Measurements from ENCODE around the gene CTBP2. TPM values are rescaled to one million over a fixed set of nuclear protein-coding genes. Genes with fewer than 3 reads are reported as not detected.

The CTBP2 gene
- total RNA-seq, 1 experiment from 2014 or later, result 233 TPM

DNA sequence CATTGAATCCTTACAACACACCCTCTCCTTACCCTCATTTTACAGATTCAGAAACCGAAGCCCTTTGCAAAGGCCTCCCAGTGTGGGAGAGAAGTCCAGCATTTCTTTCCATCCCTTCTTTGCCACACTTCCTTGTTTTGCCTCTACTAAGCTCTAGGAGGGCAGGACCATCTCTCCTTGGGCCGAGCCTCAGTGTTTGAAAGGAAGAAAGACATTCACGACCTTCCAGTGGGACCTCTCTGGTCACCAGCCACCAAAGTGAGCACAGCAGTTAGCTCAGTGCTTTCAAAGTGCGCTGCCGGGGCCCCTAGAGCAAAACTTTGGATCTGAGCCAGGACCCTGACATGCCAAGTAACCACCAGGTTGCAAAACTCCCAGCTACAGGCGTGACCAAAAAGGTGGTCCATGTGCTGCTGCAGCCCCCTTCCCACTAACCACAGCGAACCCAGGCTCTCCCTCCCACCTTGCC is 12.4 kb downstream of the CTBP2 start:
- Histone ChIP-seq H3K4me3 (ENCODE audit: insufficient read depth, low read depth, low read length) (no peak overlapping the region), H3K36me3 (replicated peaks; ENCODE audit: control insufficient read depth, insufficient read depth, low read length) (peaks cover 19% of the 10 kb centered on the region), H3K27me3 (ENCODE audit: control insufficient read depth, insufficient read depth, low read length) (no peaks in the 10 kb centered on the region)
- no peak for DNase-seq

DNA sequence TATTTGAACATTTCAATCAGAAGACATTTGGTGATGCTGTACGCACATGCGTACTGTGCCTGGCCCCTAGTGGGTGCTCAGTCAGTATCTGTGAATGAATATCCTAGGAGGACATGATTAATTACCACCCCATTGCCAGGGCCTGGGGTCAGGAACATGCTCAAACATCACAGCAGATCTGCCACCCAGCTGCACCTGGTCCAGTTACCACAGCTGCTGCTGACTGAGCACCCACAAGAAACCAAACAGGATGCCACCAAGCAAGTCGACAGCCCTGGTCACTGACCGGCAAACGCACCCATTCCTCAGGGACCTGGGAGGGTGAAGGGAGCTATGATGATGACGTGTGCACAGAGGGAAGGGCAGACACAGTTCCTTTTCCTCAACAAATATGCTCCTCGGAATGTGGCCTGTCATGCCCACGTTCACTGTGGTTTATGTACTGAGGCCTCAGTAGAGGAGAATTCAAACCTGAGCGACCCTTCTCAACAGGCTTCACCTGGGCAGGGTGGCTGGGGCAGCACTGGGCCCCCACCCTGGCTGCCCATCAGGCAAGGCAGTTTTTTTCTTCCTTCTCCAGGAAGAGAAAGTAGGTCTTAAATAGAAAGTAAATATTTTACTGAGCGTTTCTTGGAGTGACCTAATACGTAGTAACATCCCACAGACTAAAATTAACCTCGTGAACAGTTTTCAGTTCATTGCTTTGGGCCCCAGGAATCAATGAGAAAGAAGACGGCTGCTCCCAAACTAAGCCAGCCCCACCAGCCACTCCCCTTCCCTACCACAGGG is 13.4 kb downstream of the CTBP2 start:
- H3K27me3 ChIP-seq (ENCODE audit: control insufficient read depth, insufficient read depth, low read length), result no peaks in the 10 kb centered on the region
- no peak for DNase-seq
- H3K4me3 ChIP-seq (ENCODE audit: insufficient read depth, low read depth, low read length), result no peak overlapping the region
- peaks cover 20% of the 10 kb centered on the region for H3K36me3 ChIP-seq (replicated peaks; ENCODE audit: control insufficient read depth, insufficient read depth, low read length)

DNA sequence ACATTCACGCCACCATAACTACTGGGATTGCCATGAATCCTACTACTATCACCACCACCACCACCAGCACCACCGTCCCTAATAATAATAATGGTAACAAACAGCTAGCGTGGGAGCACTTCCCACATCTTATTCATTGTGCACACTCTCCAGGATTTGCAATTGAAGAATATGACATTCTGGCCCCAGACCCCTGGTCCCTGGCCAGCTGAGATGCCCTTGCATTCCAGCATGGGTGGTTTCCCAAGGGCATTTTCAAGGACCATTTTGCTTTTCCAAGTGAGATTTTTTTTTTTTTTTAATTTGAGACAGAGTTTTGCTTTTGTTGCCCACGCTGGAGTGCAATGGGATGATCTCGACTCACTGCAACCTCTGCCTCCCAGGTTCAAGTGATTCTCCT is 14.7 kb downstream of the CTBP2 start:
- no peak for DNase-seq
- Histone ChIP-seq H3K27me3 (ENCODE audit: control insufficient read depth, insufficient read depth, low read length) (no peaks in the 10 kb centered on the region), H3K4me3 (ENCODE audit: insufficient read depth, low read depth, low read length) (no peak overlapping the region), H3K36me3 (replicated peaks; ENCODE audit: control insufficient read depth, insufficient read depth, low read length) (peaks cover 15% of the 10 kb centered on the region)

DNA sequence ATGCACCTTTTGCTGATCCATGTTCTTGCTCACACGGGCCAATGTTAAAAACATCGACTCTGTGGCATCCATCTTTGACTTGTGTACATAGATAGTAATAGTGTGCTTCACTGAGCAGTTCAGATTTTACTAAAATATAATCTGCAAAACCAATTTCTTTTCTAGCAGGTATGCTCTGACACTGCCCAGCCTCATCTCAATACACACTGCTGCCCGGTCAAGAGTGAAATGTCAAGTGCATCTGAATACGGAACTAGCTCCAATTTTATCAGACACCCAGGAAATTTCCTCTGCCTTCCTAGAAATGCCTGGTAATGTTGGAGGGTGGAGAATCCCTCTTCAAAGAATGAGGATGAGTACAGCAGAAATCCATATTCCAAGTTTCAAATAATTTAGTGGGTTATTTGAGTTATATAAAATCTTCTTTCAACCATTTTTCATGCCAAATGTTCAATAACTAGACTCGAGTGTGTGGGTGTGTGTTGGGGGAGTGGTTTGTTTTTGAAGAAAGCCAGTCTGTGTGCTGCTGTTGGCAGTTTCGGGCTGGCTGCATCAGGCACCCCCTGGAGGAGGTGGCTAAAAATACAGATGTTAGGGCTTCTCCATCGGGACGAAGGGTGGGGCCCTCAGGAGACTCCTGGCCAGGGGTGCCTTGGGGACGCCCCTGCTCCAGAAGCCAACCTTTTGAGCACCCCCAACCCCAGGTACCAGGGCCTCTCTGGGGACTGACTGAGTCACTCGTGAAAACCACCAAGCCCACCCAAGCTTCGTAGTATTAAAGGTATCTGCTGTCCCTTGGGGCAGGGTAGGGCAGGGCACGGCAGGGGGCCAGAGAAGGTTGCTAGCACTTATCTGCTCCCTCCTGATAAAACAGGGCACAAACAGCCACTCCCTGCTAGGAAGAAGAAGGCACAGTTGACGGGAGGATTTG is 15.4 kb downstream of the CTBP2 start:
- peak; percentile 83 for DNase-seq
- Histone ChIP-seq H3K4me3 (ENCODE audit: insufficient read depth, low read depth, low read length) (no peak overlapping the region), H3K27me3 (ENCODE audit: control insufficient read depth, insufficient read depth, low read length) (no peaks in the 10 kb centered on the region), H3K36me3 (replicated peaks; ENCODE audit: control insufficient read depth, insufficient read depth, low read length) (peaks cover 11% of the 10 kb centered on the region)

DNA sequence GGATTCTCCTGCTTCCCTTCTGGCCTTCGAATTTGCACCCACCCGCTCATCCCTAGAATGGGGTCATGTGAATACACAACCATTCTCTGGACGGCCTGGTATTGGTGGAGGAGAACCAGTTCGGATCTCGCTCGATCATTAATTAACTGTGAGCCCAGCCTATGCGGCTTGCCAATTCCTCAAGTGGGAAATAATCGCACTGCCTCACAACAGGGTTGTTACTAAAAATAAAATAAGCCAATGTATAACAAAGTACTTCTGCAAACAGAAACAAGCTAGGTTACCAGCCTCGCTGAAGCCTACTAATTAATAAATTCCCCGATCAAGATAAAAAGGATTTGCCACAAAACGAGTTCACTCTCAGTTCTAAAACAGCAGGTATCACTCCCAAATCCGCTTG is 16.2 kb downstream of the CTBP2 start:
- Histone ChIP-seq H3K36me3 (replicated peaks; ENCODE audit: control insufficient read depth, insufficient read depth, low read length) (peaks cover 9% of the 10 kb centered on the region), H3K4me3 (ENCODE audit: insufficient read depth, low read depth, low read length) (no peak overlapping the region), H3K27me3 (ENCODE audit: control insufficient read depth, insufficient read depth, low read length) (no peaks in the 10 kb centered on the region)
- no peak for DNase-seq

DNA sequence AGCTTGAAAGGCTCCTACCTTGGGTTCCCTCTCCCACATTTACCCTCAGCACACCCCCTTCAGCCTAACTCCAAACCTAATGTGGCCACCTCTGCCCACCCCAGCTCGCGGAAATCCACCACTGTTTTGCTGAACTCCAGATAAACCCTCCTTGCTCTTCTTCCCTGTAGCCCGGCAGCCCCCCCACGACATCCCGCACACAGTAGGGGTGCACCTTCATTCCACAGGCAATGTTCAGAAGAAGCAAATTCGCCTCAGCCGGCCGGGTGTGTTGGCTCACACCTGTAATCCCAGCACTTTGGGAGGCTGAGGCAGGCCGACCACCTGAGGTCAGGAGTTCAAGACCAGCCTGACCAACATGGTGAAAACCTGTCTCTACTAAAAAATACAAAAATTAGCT is 17.4 kb downstream of the CTBP2 start:
- no peak for DNase-seq
- H3K4me3 ChIP-seq (ENCODE audit: insufficient read depth, low read depth, low read length), result no peak overlapping the region
- H3K36me3 ChIP-seq (replicated peaks; ENCODE audit: control insufficient read depth, insufficient read depth, low read length), result peaks cover 5% of the 10 kb centered on the region
- no peaks in the 10 kb centered on the region for H3K27me3 ChIP-seq (ENCODE audit: control insufficient read depth, insufficient read depth, low read length)

DNA sequence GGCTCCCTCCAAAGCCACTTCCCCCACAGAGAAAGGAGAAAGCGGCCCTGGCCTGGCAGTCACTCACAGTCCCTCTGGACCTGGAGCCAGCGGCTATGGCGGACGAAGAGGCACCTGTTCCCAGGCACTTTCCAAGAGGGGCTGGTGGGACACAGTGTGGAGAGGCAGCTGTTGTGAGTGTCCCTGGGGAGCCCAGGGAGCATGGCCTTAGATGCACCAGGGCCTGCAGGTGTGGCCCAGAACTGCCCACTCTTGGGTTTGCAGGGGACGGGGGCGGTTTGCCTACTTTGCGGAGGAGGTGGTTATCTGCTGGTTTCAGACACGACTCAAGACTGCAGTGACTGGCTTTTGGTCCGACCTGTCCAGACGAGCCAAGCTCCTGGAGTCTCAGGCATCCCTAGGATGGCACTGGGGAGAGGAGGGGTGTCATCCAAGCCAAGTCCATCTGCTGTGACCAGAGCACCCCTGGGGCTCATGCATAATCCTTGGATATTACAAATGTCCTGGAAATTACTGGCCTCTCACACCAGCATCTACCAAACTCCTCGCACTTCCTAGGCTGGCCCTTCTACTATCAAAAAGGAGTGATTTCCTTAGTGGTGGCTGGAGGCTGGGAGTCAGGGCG is 18.4 kb downstream of the CTBP2 start:
- H3K27me3 ChIP-seq (ENCODE audit: control insufficient read depth, insufficient read depth, low read length), result no peaks in the 10 kb centered on the region
- no peak for DNase-seq
- H3K36me3 ChIP-seq (replicated peaks; ENCODE audit: control insufficient read depth, insufficient read depth, low read length), result peaks cover 7% of the 10 kb centered on the region
- no peak overlapping the region for H3K4me3 ChIP-seq (ENCODE audit: insufficient read depth, low read depth, low read length)

DNA sequence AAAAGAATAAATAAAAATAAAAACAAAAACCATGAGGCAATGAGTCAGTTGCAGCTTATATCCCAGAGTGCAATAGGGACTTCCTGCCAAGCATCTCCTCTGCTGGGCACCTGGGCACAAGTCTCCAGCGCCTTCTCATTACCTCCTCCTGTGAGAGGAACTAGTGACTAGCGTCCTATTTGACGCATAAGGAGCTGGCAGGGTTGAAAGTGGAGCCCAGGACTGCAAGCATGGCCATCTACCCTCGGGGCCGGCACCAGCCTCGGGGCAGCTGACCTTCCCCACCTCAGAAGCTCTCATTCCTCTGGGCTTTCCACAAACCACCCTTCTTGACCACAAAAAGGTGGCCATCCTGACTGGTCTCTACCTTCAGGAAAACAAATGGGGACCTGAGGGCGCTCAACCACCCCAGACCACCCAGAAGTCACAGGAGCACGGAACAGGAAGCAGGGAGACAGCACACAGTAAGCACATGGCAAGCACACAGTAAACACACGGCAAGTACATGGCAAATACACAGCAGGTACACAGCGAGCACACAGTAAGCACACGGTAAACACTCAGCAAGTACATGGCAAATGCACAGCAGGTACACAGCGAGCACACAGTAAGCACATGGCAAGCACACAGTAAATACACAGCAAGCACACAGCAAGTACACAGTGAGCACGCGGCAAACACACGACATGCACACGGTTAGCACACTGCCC is 19.1 kb downstream of the CTBP2 start:
- H3K4me3 ChIP-seq (ENCODE audit: insufficient read depth, low read depth, low read length), result no peak overlapping the region
- DNase-seq, result no peak
- H3K36me3 ChIP-seq (replicated peaks; ENCODE audit: control insufficient read depth, insufficient read depth, low read length), result peaks cover 9% of the 10 kb centered on the region
- H3K27me3 ChIP-seq (ENCODE audit: control insufficient read depth, insufficient read depth, low read length), result no peaks in the 10 kb centered on the region

DNA sequence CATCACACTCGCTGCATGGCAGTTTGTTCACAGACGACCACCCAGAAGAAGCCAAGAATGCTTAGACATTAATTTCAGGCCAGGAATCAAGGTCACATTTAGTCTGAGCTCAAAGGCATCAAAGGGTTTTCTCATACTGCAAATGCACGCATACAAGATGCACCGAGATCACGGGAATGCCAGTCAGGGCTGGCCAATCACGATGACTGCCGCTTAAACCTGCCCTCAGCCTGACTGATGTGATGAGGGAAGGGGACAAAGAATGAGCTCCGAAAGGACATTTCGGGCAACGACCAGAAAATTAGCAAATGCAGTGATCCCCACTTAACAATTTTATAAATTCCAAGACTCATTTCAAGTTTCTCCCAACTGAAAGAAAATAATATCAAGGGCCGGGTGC is 20.2 kb downstream of the CTBP2 start:
- H3K27me3 ChIP-seq (ENCODE audit: control insufficient read depth, insufficient read depth, low read length), result no peaks in the 10 kb centered on the region
- peaks cover 11% of the 10 kb centered on the region for H3K36me3 ChIP-seq (replicated peaks; ENCODE audit: control insufficient read depth, insufficient read depth, low read length)
- no peak for DNase-seq
- H3K4me3 ChIP-seq (ENCODE audit: insufficient read depth, low read depth, low read length), result no peak overlapping the region

DNA sequence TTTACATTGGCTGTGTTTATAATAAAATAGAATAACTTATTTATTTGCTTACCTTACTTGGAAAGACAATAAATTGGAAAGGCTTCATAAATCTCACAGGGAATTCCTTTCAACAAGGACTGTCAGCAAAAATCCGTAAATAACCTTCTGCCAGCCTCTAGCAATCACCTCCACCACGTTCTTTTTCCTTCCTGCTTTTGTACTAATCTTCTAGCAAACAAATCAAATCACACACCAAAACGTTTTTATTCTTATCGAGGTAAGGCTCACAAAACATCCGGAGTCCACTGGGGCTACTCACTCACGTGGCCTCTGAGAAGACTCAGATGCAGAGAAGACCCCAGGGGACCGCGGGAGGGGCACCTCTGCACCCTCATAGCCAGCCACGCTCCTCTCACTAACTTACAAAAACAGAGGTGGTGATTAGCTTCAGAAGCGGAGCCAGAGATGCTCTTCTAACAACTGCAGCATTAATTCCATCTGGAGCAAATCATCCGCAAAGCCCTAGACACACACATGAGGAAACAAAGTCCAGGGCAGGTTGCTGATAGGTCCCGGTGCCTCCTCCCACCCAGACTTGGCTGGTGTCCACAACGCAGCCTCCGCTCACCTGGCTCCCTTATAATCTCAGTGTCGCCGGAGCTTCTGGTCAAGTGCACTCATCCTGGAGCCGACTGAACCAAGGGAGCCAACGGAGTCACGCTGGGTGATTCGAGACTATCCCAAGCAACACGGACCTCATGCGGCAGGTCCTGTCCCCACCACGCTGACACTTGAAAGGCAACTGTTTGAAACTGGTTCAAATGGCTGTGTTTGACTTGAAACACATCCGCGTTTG is 22.5 kb downstream of the CTBP2 start:
- no peak overlapping the region for H3K4me3 ChIP-seq (ENCODE audit: insufficient read depth, low read depth, low read length)
- peaks cover 18% of the 10 kb centered on the region for H3K36me3 ChIP-seq (replicated peaks; ENCODE audit: control insufficient read depth, insufficient read depth, low read length)
- no peak for DNase-seq
- H3K27me3 ChIP-seq (ENCODE audit: control insufficient read depth, insufficient read depth, low read length), result no peaks in the 10 kb centered on the region

DNA sequence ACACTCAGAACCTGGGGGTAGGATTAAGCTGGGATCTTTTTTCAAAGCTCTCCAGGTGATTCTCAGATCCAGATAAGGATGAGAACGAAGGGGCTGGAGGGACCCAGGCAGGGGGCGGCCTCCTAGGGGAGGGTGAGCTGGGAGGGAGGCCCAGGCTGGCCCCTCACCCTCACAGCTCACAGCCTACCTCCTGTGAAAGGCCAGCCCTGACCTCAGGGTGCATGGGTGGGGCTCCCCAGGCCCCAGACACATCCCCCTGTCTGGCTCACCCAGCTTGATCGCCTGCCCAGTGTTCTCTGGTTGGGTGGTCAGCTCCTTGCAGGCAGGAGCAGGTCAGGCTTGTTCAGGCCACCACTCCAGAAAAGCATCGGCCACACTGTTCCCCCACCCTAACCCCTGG is 24.3 kb downstream of the CTBP2 start:
- Histone ChIP-seq H3K27me3 (ENCODE audit: control insufficient read depth, insufficient read depth, low read length) (no peaks in the 10 kb centered on the region), H3K36me3 (replicated peaks; ENCODE audit: control insufficient read depth, insufficient read depth, low read length) (peaks cover 23% of the 10 kb centered on the region), H3K4me3 (ENCODE audit: insufficient read depth, low read depth, low read length) (no peak overlapping the region)
- no peak for DNase-seq

DNA sequence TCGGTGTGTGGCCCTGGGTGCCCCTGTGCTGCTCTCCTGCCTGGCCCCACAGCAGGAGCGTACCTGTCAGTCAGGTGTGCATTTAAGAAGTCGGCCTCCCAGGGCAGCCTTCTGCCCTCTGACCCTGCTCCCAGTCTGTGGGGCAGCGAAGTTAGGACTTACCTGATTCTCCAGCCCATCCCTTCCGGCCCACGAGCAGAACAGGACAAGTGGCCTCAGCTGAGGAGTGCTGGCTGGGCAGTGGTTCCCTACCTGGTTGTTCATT is 24.7 kb downstream of the CTBP2 start:
- H3K27me3 ChIP-seq (ENCODE audit: control insufficient read depth, insufficient read depth, low read length), result no peaks in the 10 kb centered on the region
- H3K36me3 ChIP-seq (replicated peaks; ENCODE audit: control insufficient read depth, insufficient read depth, low read length), result peaks cover 27% of the 10 kb centered on the region
- H3K4me3 ChIP-seq (ENCODE audit: insufficient read depth, low read depth, low read length), result no peak overlapping the region
- no peak for DNase-seq

DNA sequence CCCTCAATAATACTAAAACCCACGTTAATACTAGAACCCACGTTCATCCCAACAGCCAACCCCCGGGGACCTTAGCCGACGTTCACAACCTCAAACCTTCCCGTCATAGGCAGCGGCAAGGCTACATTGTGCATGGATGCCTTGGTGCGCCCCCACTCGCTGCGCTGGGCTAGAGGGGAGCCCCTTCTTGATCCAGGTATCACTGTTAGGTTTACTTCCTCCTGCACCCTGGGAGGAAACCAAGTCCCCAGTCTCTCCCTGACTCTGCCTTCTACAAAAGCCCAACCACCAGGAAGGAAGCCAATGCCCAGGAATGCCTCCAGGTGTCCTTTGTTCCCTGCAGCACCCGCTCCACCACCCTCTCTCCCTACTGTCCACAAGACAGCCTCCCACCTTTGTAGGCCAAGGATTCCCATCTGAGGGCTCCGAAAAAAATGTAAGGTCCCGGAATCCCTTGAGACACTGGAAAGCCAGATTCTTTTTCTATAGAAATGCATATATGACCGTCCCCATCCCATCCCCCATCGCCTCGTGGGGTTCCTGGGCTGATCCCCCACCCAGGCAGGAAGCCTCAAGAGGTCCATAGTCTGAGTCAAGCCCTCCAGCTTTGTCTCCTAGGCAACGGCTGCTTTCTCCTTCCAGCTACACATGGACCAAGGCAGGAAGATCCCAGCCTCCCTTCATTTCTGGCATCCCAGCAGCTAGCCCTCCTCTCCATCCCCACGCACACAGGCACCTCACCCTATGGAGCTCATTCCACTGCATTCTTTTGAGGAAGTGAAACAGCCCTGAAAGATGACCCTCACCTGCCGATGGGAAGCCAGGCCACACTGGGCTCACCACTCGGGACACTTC is 25.2 kb downstream of the CTBP2 start:
- peak; percentile 68 for DNase-seq
- no peaks in the 10 kb centered on the region for H3K27me3 ChIP-seq (ENCODE audit: control insufficient read depth, insufficient read depth, low read length)
- H3K4me3 ChIP-seq (ENCODE audit: insufficient read depth, low read depth, low read length), result no peak overlapping the region
- H3K36me3 ChIP-seq (replicated peaks; ENCODE audit: control insufficient read depth, insufficient read depth, low read length), result peaks cover 29% of the 10 kb centered on the region
